ENCODE measurements around the gene FGF9.

FGF9 gene

GRCh38 chr13:21735701-21736401 is 65.0 kb downstream of the FGF9 start:
- TF ChIP-seq SPI1 (IDR thresholded peaks at IDR 0.05; ENCODE audit: borderline replicate concordance, low read depth) (no peak), CTCF (IDR thresholded peaks at IDR 0.05; ENCODE audit: insufficient read depth, low read length) (no peak), GABPA (IDR thresholded peaks at IDR 0.05; ENCODE audit: low read depth) (no peak), REST (IDR thresholded peaks at IDR 0.05; ENCODE audit: insufficient replicate concordance, low read depth) (no peak), POLR2AphosphoS5 (IDR thresholded peaks at IDR 0.05; ENCODE audit: low read depth) (no peak)
- Histone ChIP-seq H3K27me3 (ENCODE audit: insufficient read depth, poor library complexity, severe bottlenecking) (no peaks in the 10 kb centered on the region), H3K27ac (replicated peaks) (no peak overlapping the region), H3K4me3 (replicated peaks; ENCODE audit: insufficient read depth, low read length) (no peak overlapping the region)
- no peak for DNase-seq (ENCODE audit: low read depth in 1 of 2, low spot score in 1 of 2)

- DNase-seq (ENCODE audit: low read depth in 1 of 2, low spot score in 1 of 2): no peak
- no peak overlapping the region for H3K27ac ChIP-seq (replicated peaks)
These were observed 66.1 kb downstream of the FGF9 start for GRCh38 chr13:21736926-21737325.

More at GRCh38 chr13:21736926-21737325, 66.1 kb downstream of the FGF9 start:
- TF ChIP-seq GABPA (IDR thresholded peaks at IDR 0.05; ENCODE audit: low read depth) (no peak), REST (IDR thresholded peaks at IDR 0.05; ENCODE audit: insufficient replicate concordance, low read depth) (no peak), SPI1 (IDR thresholded peaks at IDR 0.05; ENCODE audit: borderline replicate concordance, low read depth) (no peak), POLR2AphosphoS5 (IDR thresholded peaks at IDR 0.05; ENCODE audit: low read depth) (no peak), CTCF (IDR thresholded peaks at IDR 0.05; ENCODE audit: insufficient read depth, low read length) (no peak)
- no peak overlapping the region for H3K4me3 ChIP-seq (replicated peaks; ENCODE audit: insufficient read depth, low read length)
- no peaks in the 10 kb centered on the region for H3K27me3 ChIP-seq (ENCODE audit: insufficient read depth, poor library complexity, severe bottlenecking)

All from HL-60 (cell line).